PFSK-1 (cell line): ENCODE data around the gene PSME2.

Experiments
- FOXP2 ChIP-seq: optimal IDR thresholded peaks from 2 replicates; pipeline ENCODE3; 2011; ENCODE audit warnings: borderline replicate concordance, control low read depth, inconsistent platforms; ENCODE audit not compliant: insufficient read depth; ENCODE audit errors: extremely low read length, extremely low read depth
- POLR2AphosphoS5 ChIP-seq: IDR thresholded peaks from 2 replicates; pipeline ENCODE4 v1.6.1; 2012; ENCODE audit warnings: low read depth, mild to moderate bottlenecking, control low read depth, low read length, moderate library complexity
- REST ChIP-seq, 2 experiments: IDR thresholded peaks; 2 replicates each; pipeline versions ENCODE4 v1.6.1 to v1.8.0; 2011 to 2012; ENCODE audit warnings: low read depth in 2 of 2, low read length in 2 of 2, control low read depth in 1 of 2, inconsistent platforms in 1 of 2, mild to moderate bottlenecking in 1 of 2, moderate library complexity in 1 of 2; ENCODE audit not compliant: insufficient read depth in 1 of 2
- SIN3A ChIP-seq: IDR thresholded peaks from 2 replicates; pipeline ENCODE4 v1.6.1; 2012; ENCODE audit warnings: mild to moderate bottlenecking, low read length, moderate library complexity, borderline replicate concordance; ENCODE audit not compliant: insufficient read depth
- TAF1 ChIP-seq: IDR thresholded peaks from 2 replicates; pipeline ENCODE4 v1.6.1; 2012; ENCODE audit warnings: low read length, control low read depth, borderline replicate concordance; ENCODE audit not compliant: insufficient read depth

Gene PSME2

DNA sequence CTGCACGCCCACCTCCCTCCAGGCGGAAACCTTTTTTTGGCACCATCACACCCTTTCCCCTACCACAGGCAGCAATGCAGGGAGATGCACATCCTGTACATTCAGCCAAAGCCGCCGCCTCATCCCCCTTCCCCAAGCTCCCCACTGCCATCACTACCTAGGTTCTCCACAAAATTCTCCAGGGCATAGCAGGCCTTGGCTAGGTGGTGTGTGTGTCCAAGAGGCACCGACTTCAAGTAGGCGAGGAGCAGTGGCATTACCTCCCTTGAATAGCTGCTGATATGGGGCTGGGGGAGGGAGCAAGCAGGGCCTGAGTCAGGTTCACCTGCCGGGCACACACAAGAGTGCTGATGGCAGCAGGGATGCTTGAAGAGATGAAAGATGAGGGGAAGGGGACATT is 38.6 kb upstream of the PSME2 start:
- TF ChIP-seq TAF1 = no peak

DNA sequence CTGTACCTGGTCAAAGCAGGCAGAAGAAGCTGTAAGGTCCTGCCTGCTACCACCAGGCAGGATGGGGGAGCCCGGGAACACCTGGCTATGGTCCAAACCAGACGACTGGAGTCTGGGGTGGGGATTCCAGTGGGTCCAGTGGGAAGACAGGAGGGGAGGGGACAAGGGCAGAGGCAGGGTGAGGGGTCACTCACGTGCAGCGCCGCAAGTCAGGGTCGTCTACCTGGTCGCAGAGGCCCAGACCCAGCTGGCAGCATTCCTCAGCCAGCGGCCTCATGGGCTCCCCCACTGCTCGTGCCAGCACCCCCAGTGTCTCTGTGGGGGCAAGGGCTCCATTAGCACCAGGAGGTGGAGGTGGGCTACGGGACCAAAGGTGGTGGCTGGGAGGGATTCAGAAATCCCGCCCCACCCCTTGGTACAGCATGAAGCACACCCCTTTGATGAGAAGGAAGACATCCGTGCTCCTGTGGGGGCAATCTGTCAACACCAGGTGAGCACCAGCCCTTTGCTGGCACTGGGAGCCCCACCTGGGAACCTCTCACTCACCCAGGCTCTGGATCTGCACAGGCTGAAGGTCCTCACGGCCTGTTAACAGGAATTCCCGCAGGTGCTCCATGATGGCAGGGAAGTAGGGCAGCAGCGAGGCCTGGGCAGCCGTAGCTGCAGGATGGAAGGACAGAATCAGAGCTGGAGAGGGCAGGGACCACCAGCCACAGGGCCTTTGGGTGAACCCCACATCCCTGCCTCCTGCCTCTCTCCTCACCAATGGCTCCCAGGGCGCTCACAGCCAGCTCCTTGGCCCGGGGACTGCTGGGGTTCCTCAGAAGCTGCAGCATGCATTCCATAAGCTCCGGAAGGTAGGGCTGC is 37.9 kb upstream of the PSME2 start:
- no peak for TF ChIP-seq FOXP2
- TF ChIP-seq POLR2AphosphoS5 = no peak
- no peak for TF ChIP-seq TAF1
- no peak for TF ChIP-seq REST (IDR thresholded peaks at IDR 0.05; ENCODE audit: insufficient read depth in 1 of 2, low read depth in 2 of 2, low read length in 2 of 2)
- no peak for TF ChIP-seq SIN3A

- TF ChIP-seq TAF1 = no peak
- no peak for TF ChIP-seq FOXP2
- TF ChIP-seq POLR2AphosphoS5 = no peak
Measured at GRCh38 chr14:24183014-24183481, 36.6 kb upstream of the PSME2 start.

DNA sequence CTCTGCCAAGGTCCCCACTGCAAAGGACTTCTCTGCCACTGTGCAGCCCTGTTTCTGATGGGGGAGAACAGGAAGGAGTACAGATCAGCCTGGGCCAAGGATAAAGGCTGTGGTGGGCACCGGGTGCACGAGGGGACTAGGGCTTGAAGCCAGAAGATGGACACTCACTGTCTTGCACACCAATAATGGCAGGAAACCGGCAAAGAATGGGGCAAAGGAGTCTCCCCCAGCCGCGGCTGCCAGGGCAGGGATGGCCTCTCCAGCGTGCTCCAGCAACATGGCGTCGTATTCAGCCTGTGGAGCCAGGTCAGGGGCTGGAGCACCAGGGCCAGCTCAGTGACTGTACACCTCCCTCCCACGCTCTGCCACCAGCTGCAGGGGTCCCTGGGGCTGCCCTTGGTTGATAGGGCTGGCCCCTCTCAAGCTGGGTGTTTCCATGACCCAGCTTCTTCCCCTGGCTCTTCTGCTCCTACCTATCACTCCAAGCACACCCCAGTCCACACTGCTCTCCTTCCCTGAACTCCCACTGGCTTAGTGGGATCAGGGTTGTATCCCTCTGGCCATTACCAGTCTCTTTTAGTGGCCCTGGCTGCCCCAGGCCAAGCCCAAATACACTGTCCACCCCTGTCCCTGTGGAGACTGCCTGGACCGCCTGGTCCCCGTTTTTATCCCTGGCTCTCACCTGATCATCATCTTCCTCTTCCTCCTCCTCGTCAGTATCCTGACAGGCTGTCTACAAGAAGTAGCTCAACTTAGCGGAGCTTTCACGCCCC is 35.9 kb upstream of the PSME2 start:
- TF ChIP-seq TAF1 (no peak), REST (IDR thresholded peaks at IDR 0.05; ENCODE audit: insufficient read depth in 1 of 2, low read depth in 2 of 2, low read length in 2 of 2) (no peak), FOXP2 (no peak), POLR2AphosphoS5 (no peak), SIN3A (no peak)

- 0 out of 2 replicates have a peak, but pooled peaks have one; percentile 5 for TF ChIP-seq POLR2AphosphoS5
- TF ChIP-seq FOXP2 = no peak
Measured at GRCh38 chr14:24181371-24182077, 35.1 kb upstream of the PSME2 start.

DNA sequence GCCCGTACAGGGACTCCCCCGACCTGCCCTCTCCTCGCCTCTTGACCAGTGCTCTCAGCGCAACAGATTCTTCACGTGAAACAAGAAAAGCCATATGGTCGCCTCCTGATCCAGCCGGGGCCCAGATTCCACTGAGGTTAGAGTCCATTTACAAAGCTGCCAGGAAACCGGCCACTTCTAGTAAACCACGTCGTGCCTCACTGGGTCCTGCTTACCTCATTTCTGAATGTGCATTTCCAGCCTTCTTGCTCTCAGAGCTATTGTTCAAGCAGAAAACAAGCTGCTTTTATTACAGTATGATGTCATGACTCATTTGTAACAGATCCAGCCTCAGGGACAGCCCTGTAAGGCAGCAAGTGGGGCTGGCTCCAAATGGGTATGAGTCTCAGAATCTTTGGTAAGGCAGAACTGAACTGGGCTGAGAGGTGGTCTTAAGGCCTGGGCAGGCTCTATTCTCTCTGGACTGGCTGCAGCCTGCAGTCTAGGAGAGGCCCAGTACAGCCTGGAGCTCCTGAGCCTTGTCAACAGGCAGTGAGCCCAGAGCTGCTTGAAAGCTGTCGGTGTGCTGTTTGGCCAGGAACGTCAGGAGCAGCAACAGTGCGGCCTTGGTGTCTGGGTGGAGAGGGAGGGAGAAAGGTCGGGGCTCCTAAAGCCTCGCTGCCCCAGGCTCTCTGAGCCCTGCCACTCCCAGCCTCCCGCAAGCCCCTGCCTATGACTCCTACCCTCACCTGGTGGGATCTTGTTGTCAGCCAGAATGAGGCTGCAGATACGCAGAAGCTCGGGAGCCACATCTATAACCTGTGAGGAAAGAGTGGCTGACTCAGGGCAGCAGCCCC is 33.8 kb upstream of the PSME2 start:
- no peak for TF ChIP-seq SIN3A
- no peak for TF ChIP-seq TAF1
- no peak for TF ChIP-seq POLR2AphosphoS5
- no peak for TF ChIP-seq REST (IDR thresholded peaks at IDR 0.05; ENCODE audit: insufficient read depth in 1 of 2, low read depth in 2 of 2, low read length in 2 of 2)
- no peak for TF ChIP-seq FOXP2
